ENCODE results near the gene ILF2. TPM values are rescaled to one million over a fixed set of nuclear protein-coding genes. Genes with fewer than 3 reads are reported as not detected.
"Not testable (repeated sequence)": the region's sequence is repeated elsewhere in the genome, so short reads cannot be mapped to it uniquely, and the experiment has no call there.

ILF2 gene
- total and polyA plus RNA-seq, 2 of the 13 experiments (the other 11 are each of a cell fraction or from before 2014, with no cell fraction given), result 292 to 366 TPM

DNA sequence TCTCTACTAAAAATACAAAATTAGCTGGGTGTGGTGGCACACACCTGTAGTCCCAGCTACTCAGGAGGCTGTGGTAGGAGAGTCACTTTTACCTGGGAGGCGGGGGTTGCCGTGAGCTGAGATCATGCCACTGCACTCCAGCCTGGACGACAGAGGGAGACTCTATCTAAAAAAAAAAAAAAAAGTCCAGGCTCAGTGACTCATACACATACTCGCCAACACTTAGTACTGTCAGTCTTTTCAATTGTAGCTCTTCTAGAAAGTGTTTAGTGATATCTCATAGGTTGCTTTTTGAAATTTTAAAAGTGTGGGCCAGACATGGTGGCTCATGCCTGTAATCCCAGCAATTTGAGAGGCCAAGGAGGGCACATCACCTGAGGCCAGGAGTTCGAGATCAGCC lies 45.4 kb upstream of the ILF2 start:
- peak; percentile 94 for TF ChIP-seq ZNF7 (CRISPR knock-in tag; IDR thresholded peaks at IDR 0.05)
- TF ChIP-seq, protein P1, sequence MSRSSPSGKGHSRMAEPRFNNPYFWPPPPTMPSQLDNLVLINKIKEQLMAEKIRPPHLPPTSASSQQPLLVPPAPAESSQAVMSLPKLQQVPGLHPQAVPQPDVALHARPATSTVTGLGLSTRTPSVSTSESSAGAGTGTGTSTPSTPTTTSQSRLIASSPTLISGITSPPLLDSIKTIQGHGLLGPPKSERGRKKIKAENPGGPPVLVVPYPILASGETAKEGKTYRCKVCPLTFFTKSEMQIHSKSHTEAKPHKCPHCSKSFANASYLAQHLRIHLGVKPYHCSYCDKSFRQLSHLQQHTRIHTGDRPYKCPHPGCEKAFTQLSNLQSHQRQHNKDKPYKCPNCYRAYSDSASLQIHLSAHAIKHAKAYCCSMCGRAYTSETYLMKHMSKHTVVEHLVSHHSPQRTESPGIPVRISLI (CRISPR knock-in tag; IDR thresholded peaks at IDR 0.05; ENCODE audit: borderline replicate concordance), result peak; percentile 31; the same call in 1 of the 2 replicates
- H3K9me3 ChIP-seq (ENCODE audit: low read length); H3K4me1 ChIP-seq (ENCODE audit: insufficient read depth, low read length); DNase-seq (ENCODE audit: low spot score); POLR2A ChIA-PET; BruUV-seq (replicated peaks); H4K20me1 ChIP-seq (ENCODE audit: insufficient read depth, low read length); CTCF ChIA-PET (ENCODE audit: low intra/inter-chr PET ratio, low total read pairs); H3K36me3 ChIP-seq (replicated peaks in 1 of 2; ENCODE audit: control insufficient read depth in 1 of 2, insufficient read depth in 2 of 2, low read length in 2 of 2); H3K27me3 ChIP-seq (ENCODE audit: control insufficient read depth in 1 of 2, insufficient read depth in 2 of 2, low read length in 2 of 2); intact Hi-C loops (cut with micrococcal nuclease; ENCODE audit: unreplicated experiment); H3K79me2 ChIP-seq (ENCODE audit: insufficient read depth, low read length); H3K9ac ChIP-seq (ENCODE audit: insufficient read depth, low read depth, low read length); H3K4me3 ChIP-seq (replicated peaks in 1 of 3; ENCODE audit: insufficient read depth in 1 of 3, low read depth in 2 of 3, low read length in 3 of 3); ATAC-seq; FAIRE-seq; H2AFZ ChIP-seq (ENCODE audit: low read length); in situ Hi-C loops (cut with HindIII; ENCODE audit: extremely low pct_ligation_motif_present, low pct_unique_long_range_greater_than_20kb); H3K27ac ChIP-seq (ENCODE audit: extremely low read length, insufficient read depth, low read length); H3K4me2 ChIP-seq (ENCODE audit: low read depth, low read length): not testable (repeated sequence)
- 13% methylated on average over 5 of the region's 5 CpGs for WGBS (ENCODE audit: low lambda C conversion rate)

DNA sequence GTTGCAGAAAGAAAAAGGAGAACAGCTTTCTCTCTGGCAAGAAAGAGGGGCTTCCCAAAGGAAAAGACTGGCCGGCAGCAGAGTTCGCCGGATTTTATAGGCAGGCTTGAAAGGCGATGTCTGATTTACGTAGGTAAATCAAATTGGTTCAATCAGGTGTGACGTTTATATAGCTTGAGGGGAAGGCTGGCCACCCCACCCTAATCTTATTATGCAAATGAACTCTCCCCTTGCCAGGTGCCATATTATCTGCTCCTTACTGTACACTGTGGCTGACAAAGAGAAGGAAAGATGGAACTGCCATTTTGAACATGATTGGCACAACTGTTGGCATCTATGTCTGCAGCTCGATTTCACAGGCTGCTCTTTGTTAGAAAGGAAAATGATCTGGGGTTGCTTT lies 40.2 kb upstream of the ILF2 start:
- no peaks in the 10 kb centered on the region for H3K9me3 ChIP-seq (ENCODE audit: low read length)
- H2AFZ ChIP-seq (ENCODE audit: low read length), result no peak overlapping the region
- no peaks in the 10 kb centered on the region for H3K79me2 ChIP-seq (ENCODE audit: insufficient read depth, low read length)
- no peak overlapping the region for H3K9ac ChIP-seq (ENCODE audit: insufficient read depth, low read depth, low read length)
- H3K36me3 ChIP-seq (replicated peaks in 1 of 2; ENCODE audit: control insufficient read depth in 1 of 2, insufficient read depth in 2 of 2, low read length in 2 of 2), result no peaks in the 10 kb centered on the region
- H3K27ac ChIP-seq (ENCODE audit: extremely low read length, insufficient read depth, low read length), result no peak overlapping the region
- ChIA-PET CTCF (ENCODE audit: low intra/inter-chr PET ratio, low total read pairs) (no interaction called here), POLR2A (no interaction called here)
- intact Hi-C loops (cut with micrococcal nuclease; ENCODE audit: unreplicated experiment), result no loop called here
- H3K4me3 ChIP-seq (replicated peaks in 1 of 3; ENCODE audit: insufficient read depth in 1 of 3, low read depth in 2 of 3, low read length in 3 of 3), result no peak overlapping the region
- ATAC-seq (no peak), FAIRE-seq (no peak), DNase-seq (ENCODE audit: low spot score) (no peak)
- H3K4me1 ChIP-seq (ENCODE audit: insufficient read depth, low read length), result peaks cover 8% of the 10 kb centered on the region; the same call in 1 of the 2 replicates
- 73% methylated on average over 7 of the region's 7 CpGs for WGBS (ENCODE audit: low lambda C conversion rate)
- no peaks in the 10 kb centered on the region for H4K20me1 ChIP-seq (ENCODE audit: insufficient read depth, low read length)
- no peaks in the 10 kb centered on the region for H3K27me3 ChIP-seq (ENCODE audit: control insufficient read depth in 1 of 2, insufficient read depth in 2 of 2, low read length in 2 of 2)
- H3K4me2 ChIP-seq (ENCODE audit: low read depth, low read length), result no peak overlapping the region
- BruUV-seq (replicated peaks), result no TSS peak
- in situ Hi-C loops (cut with HindIII; ENCODE audit: extremely low pct_ligation_motif_present, low pct_unique_long_range_greater_than_20kb), result no loop called here
- no peak for TF ChIP-seq ZNF614 (CRISPR knock-in tag; IDR thresholded peaks at IDR 0.05; ENCODE audit: borderline replicate concordance)
- TF ChIP-seq PAX8 (CRISPR knock-in tag; IDR thresholded peaks at IDR 0.05; ENCODE audit: borderline replicate concordance), result no peak
- TF ChIP-seq, protein P2, sequence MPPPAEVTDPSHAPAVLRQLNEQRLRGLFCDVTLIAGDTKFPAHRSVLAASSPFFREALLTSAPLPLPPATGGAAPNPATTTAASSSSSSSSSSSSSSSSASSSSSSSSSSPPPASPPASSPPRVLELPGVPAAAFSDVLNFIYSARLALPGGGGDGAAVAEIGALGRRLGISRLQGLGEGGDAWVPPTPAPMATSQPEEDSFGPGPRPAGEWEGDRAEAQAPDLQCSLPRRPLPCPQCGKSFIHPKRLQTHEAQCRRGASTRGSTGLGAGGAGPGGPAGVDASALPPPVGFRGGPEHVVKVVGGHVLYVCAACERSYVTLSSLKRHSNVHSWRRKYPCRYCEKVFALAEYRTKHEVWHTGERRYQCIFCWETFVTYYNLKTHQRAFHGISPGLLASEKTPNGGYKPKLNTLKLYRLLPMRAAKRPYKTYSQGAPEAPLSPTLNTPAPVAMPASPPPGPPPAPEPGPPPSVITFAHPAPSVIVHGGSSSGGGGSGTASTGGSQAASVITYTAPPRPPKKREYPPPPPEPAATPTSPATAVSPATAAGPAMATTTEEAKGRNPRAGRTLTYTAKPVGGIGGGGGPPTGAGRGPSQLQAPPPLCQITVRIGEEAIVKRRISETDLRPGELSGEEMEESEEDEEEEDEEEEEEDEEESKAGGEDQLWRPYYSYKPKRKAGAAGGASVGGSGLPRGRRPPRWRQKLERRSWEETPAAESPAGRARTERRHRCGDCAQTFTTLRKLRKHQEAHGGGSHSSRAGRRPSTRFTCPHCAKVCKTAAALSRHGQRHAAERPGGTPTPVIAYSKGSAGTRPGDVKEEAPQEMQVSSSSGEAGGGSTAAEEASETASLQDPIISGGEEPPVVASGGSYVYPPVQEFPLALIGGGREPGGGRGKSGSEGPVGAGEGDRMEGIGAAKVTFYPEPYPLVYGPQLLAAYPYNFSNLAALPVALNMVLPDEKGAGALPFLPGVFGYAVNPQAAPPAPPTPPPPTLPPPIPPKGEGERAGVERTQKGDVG (CRISPR knock-in tag; IDR thresholded peaks at IDR 0.05; ENCODE audit: borderline replicate concordance), result no peak
- TF ChIP-seq, protein P3, sequence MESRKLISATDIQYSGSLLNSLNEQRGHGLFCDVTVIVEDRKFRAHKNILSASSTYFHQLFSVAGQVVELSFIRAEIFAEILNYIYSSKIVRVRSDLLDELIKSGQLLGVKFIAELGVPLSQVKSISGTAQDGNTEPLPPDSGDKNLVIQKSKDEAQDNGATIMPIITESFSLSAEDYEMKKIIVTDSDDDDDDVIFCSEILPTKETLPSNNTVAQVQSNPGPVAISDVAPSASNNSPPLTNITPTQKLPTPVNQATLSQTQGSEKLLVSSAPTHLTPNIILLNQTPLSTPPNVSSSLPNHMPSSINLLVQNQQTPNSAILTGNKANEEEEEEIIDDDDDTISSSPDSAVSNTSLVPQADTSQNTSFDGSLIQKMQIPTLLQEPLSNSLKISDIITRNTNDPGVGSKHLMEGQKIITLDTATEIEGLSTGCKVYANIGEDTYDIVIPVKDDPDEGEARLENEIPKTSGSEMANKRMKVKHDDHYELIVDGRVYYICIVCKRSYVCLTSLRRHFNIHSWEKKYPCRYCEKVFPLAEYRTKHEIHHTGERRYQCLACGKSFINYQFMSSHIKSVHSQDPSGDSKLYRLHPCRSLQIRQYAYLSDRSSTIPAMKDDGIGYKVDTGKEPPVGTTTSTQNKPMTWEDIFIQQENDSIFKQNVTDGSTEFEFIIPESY (CRISPR knock-in tag; IDR thresholded peaks at IDR 0.05), result no peak
- TF ChIP-seq, protein P4, sequence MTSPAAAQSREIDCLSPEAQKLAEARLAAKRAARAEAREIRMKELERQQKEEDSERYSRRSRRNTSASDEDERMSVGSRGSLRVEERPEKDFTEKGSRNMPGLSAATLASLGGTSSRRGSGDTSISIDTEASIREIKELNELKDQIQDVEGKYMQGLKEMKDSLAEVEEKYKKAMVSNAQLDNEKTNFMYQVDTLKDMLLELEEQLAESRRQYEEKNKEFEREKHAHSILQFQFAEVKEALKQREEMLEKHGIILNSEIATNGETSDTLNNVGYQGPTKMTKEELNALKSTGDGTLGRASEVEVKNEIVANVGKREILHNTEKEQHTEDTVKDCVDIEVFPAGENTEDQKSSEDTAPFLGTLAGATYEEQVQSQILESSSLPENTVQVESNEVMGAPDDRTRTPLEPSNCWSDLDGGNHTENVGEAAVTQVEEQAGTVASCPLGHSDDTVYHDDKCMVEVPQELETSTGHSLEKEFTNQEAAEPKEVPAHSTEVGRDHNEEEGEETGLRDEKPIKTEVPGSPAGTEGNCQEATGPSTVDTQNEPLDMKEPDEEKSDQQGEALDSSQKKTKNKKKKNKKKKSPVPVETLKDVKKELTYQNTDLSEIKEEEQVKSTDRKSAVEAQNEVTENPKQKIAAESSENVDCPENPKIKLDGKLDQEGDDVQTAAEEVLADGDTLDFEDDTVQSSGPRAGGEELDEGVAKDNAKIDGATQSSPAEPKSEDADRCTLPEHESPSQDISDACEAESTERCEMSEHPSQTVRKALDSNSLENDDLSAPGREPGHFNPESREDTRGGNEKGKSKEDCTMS (CRISPR knock-in tag; conservative IDR thresholded peaks at IDR 0.05), result no peak
- TF ChIP-seq, protein P5, sequence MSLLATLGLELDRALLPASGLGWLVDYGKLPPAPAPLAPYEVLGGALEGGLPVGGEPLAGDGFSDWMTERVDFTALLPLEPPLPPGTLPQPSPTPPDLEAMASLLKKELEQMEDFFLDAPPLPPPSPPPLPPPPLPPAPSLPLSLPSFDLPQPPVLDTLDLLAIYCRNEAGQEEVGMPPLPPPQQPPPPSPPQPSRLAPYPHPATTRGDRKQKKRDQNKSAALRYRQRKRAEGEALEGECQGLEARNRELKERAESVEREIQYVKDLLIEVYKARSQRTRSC (CRISPR knock-in tag; IDR thresholded peaks at IDR 0.05; ENCODE audit: low read depth), result no peak
